Endothelial cell of umbilical vein (primary cell): ENCODE results near the gene ADAMTSL3. TPM values are rescaled to one million over a fixed set of nuclear protein-coding genes. Genes with fewer than 3 reads are reported as not detected.

Experiments
- BruUV-seq: library from RNA; stranded (reverse); fragments of 400-500 nt; replicated peaks from 2 replicates; lab custom pipeline; 2021; lab: Mats Ljungman, UMichigan
- CTCF ChIA-PET: fragments of 300-600, 350-600 bp; sonication (Branson Sonifier 250); formaldehyde crosslinking; loops from one replicate; lab custom pipeline; 2021; ENCODE audit warnings: antibody characterized with exemption, inconsistent platforms; lab: Charles Lee
- POLR2A ChIA-PET: fragments of 300-600, 350-600 bp; sonication (Branson Sonifier 250); formaldehyde crosslinking; loops from one replicate; lab custom pipeline; 2021; ENCODE audit warnings: antibody characterized with exemption, inconsistent platforms; lab: Charles Lee
- DNase-seq: peaks from one replicate; pipeline ENCODE4 v3.0.0-alpha.2; 2011; ENCODE audit warnings: low read depth, low spot score
- FAIRE-seq: peaks from 2 replicates; lab custom pipeline; 2011; peaks lifted over from hg19 to GRCh38; lab: Jason Lieb, UNC
- H2AFZ ChIP-seq: 2 replicates; pipeline ENCODE4 v1.6.0; 2012; ENCODE audit warnings: low read depth, low read length, control low read depth, inconsistent platforms
- H3K27ac ChIP-seq: 2 replicates; pipeline ENCODE4 v1.5.1; 2011; ENCODE audit warnings: low read depth, mild to moderate bottlenecking, control low read depth, low read length, moderate library complexity; ENCODE audit not compliant: insufficient read depth
- H3K27me3 ChIP-seq, 2 experiments: 2 replicates each; pipeline versions ENCODE4 v1.6.0 to v1.6.1; 2011; ENCODE audit warnings: low read length in 2 of 2, mixed read lengths in 1 of 2; ENCODE audit not compliant: control insufficient read depth in 2 of 2, insufficient read depth in 2 of 2
- H3K36me3 ChIP-seq, 2 experiments: 2 replicates in 1 of 2; 3 replicates in 1 of 2; pipeline ENCODE4 v1.5.1; 2011; ENCODE audit warnings: low read length in 2 of 2, mild to moderate bottlenecking in 1 of 2, moderate library complexity in 1 of 2; ENCODE audit not compliant: control insufficient read depth in 2 of 2, insufficient read depth in 2 of 2; ENCODE audit errors: extremely low read depth in 1 of 2
- H3K4me1 ChIP-seq: 3 replicates; pipeline ENCODE4 v1.5.1; 2011; ENCODE audit warnings: mild to moderate bottlenecking, low read length; ENCODE audit not compliant: control insufficient read depth, insufficient read depth; ENCODE audit errors: extremely low read depth
- H3K4me2 ChIP-seq: 2 replicates; pipeline ENCODE4 v1.6.1; 2011; ENCODE audit warnings: low read length, control low read depth, mixed read lengths; ENCODE audit not compliant: insufficient read depth
- H3K4me3 ChIP-seq, 3 experiments: fragments of 200-600 bp in 1 of 3; sonication (generic), shearing (Covaris generic) in 1 of 3; replicated peaks in 1 of 3; 2 replicates each; pipeline ENCODE4 v1.5.1; 2011 to 2016; ENCODE audit warnings: control low read depth in 3 of 3, low read length in 3 of 3, mild to moderate bottlenecking in 2 of 3, inconsistent platforms in 1 of 3, low read depth in 1 of 3, moderate library complexity in 1 of 3; ENCODE audit not compliant: insufficient read depth in 1 of 3
- H3K79me2 ChIP-seq: 2 replicates; pipeline ENCODE4 v1.6.0; 2012; ENCODE audit warnings: low read length, inconsistent platforms; ENCODE audit not compliant: control insufficient read depth, insufficient read depth
- H3K9ac ChIP-seq: replicated peaks from 2 replicates; pipeline ENCODE3; 2011; ENCODE audit warnings: low read length, control low read depth; ENCODE audit not compliant: insufficient read depth; ENCODE audit errors: extremely low read depth
- H3K9me1 ChIP-seq: replicated peaks from 3 replicates; pipeline ENCODE4 v1.6.0; 2011; ENCODE audit warnings: mild to moderate bottlenecking, low read length; ENCODE audit not compliant: control insufficient read depth, insufficient read depth; ENCODE audit errors: extremely low read depth
- H3K9me3 ChIP-seq: replicated peaks from 2 replicates; pipeline ENCODE4 v1.5.1; 2012; ENCODE audit warnings: low read length, inconsistent platforms; ENCODE audit not compliant: control insufficient read depth, insufficient read depth
- H4K20me1 ChIP-seq: replicated peaks from 2 replicates; pipeline ENCODE3; 2011; ENCODE audit warnings: mild to moderate bottlenecking, low read length; ENCODE audit not compliant: control insufficient read depth, insufficient read depth; ENCODE audit errors: extremely low read depth
- EZH2 ChIP-seq: IDR thresholded peaks from 2 replicates; pipeline ENCODE4 v1.6.1; 2012; ENCODE audit warnings: borderline replicate concordance, low read depth, mild to moderate bottlenecking, moderate library complexity, low read length, inconsistent platforms; ENCODE audit not compliant: severe bottlenecking
- FOS ChIP-seq: IDR thresholded peaks from 2 replicates; pipeline ENCODE4 v1.6.1; 2011; ENCODE audit warnings: mild to moderate bottlenecking, low read length, moderate library complexity, borderline replicate concordance; ENCODE audit not compliant: insufficient read depth
- GATA2 ChIP-seq: IDR thresholded peaks from 2 replicates; pipeline ENCODE4 v1.7.0; 2011; ENCODE audit warnings: low read depth, mild to moderate bottlenecking, moderate library complexity, mixed read lengths, low read length; ENCODE audit not compliant: insufficient read length, insufficient read depth
- JUN ChIP-seq: IDR thresholded peaks from 2 replicates; pipeline ENCODE4 v1.6.1; 2011; ENCODE audit warnings: borderline replicate concordance, low read depth; ENCODE audit not compliant: insufficient read length, insufficient read depth
- MYC ChIP-seq: IDR thresholded peaks from one replicate; pipeline ENCODE4 v1.6.1; 2011; ENCODE audit warnings: mild to moderate bottlenecking, low read depth, low read length
- POLR2A ChIP-seq: IDR thresholded peaks from 2 replicates; pipeline ENCODE4 v1.6.1; 2012; ENCODE audit warnings: low read depth, mild to moderate bottlenecking, control low read depth, low read length
- POLR2AphosphoS5 ChIP-seq: IDR thresholded peaks from 2 replicates; pipeline ENCODE4 v1.6.1; 2012; ENCODE audit warnings: low read depth, mild to moderate bottlenecking, control low read depth, low read length, moderate library complexity; ENCODE audit not compliant: insufficient read depth
- dilution Hi-C: fragments of 300-500 bp; cut with MboI; formaldehyde crosslinking; loops from one replicate; pipeline ENCODE4 v1.15.0; 2019; ENCODE audit warnings: low sequenced_read_pairs; ENCODE audit not compliant: extremely low pct_ligation_motif_present
- intact Hi-C: fragments of 100-400 bp; cut with micrococcal nuclease; formaldehyde crosslinking; loops from one replicate; pipeline ENCODE4 v1.10.0; 2022
- polyA plus RNA-seq, 4 experiments: library from polyadenylated mRNA; depleted of rRNA in 3 of 4; stranded (reverse) in 3 of 4; unstranded in 1 of 4; fragments of >200 nt; gene quantifications; 2 replicates each; pipeline versions ENCODE4 v1.2.1 to v1.2.3, GENCODE V29; 2011 to 2012; ENCODE audit warnings: missing spikeins in 1 of 4
- total RNA-seq: library from RNA; stranded (reverse); gene quantifications from 2 replicates; pipeline ENCODE4 v1.2.3, GENCODE V29; 2021
- TF ChIP-seq, protein P1 (sequence below): IDR thresholded peaks from 2 replicates; pipeline ENCODE4 v1.6.1; 2011; ENCODE audit not compliant: insufficient read depth, insufficient read length
- TF ChIP-seq, protein P2 (sequence below), 2 donors: IDR thresholded peaks; 1 replicate in 1 of 2; 2 replicates in 1 of 2; pipeline ENCODE4 v1.5.1; 2011; ENCODE audit warnings: low read length in 2 of 2, mild to moderate bottlenecking in 2 of 2, moderate library complexity in 2 of 2, control low read depth in 1 of 2, inconsistent platforms in 1 of 2, low read depth in 1 of 2; ENCODE audit not compliant: insufficient read depth in 1 of 2; ENCODE audit errors: extremely low read depth in 1 of 2

Gene ADAMTSL3
- total and polyA plus RNA-seq, 2 donors (not counting 3 experiments of a cell fraction or from before 2014, with no cell fraction given): not detected

DNA sequence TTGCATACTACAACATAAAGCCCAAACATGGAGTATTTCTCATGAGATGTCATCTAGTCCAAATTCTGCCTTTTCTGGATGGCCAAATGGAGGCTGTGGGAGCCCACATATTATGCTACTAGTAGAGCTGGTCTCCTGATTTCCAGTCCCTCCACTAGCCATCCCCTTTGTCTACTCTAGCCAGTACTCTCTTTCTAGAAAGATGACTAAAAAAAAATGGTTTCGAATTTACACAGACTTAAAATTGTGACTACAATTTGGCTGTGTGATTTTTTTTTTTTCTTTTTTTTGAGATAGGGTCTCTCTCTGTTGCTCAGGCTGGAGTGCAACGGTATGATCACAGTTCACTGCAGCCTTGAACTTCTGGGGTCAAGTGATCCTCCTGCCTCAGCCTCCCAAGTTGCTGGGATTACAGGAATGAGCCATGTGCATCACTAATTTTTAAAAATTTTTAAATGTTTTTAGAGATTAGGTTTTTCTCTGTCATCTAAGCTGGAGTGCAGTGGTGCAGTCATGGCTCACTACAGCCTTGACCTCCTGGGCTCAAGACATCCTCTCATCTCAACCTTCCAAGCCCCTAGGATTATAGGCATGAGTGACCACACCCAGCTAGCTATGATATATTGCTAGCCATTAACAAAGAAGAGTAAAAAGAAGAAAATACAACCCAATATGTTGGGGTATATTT lies 273.9 kb downstream of the ADAMTSL3 start:
- POLR2A ChIA-PET: no interaction called here
- DNase-seq: no peak

More for the DNA sequence above, 273.9 kb downstream of the ADAMTSL3 start:
- Histone ChIP-seq H3K4me3 (no peak overlapping the region), H4K20me1 (no peaks in the 10 kb centered on the region), H3K9me3 (no peaks in the 10 kb centered on the region), H3K27me3 (no peaks in the 10 kb centered on the region), H2AFZ (no peak overlapping the region), H3K36me3 (no peaks in the 10 kb centered on the region), H3K9me1 (no peaks in the 10 kb centered on the region), H3K27ac (no peak overlapping the region), H3K79me2 (no peaks in the 10 kb centered on the region), H3K4me1 (no peaks in the 10 kb centered on the region), H3K4me2 (no peak overlapping the region), H3K9ac (no peak overlapping the region)
- CTCF ChIA-PET: no interaction called here
- BruUV-seq: no TSS peak
- FAIRE-seq: no peak
- intact Hi-C loops (no loop called here), dilution Hi-C loops (no loop called here)
- TF ChIP-seq, protein P1, sequence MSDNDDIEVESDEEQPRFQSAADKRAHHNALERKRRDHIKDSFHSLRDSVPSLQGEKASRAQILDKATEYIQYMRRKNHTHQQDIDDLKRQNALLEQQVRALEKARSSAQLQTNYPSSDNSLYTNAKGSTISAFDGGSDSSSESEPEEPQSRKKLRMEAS: no peak
- TF ChIP-seq JUN: no peak
- TF ChIP-seq EZH2: no peak
- no peak for TF ChIP-seq MYC
- no peak for TF ChIP-seq POLR2AphosphoS5
- TF ChIP-seq POLR2A: no peak
- TF ChIP-seq, protein P2, sequence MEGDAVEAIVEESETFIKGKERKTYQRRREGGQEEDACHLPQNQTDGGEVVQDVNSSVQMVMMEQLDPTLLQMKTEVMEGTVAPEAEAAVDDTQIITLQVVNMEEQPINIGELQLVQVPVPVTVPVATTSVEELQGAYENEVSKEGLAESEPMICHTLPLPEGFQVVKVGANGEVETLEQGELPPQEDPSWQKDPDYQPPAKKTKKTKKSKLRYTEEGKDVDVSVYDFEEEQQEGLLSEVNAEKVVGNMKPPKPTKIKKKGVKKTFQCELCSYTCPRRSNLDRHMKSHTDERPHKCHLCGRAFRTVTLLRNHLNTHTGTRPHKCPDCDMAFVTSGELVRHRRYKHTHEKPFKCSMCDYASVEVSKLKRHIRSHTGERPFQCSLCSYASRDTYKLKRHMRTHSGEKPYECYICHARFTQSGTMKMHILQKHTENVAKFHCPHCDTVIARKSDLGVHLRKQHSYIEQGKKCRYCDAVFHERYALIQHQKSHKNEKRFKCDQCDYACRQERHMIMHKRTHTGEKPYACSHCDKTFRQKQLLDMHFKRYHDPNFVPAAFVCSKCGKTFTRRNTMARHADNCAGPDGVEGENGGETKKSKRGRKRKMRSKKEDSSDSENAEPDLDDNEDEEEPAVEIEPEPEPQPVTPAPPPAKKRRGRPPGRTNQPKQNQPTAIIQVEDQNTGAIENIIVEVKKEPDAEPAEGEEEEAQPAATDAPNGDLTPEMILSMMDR (IDR thresholded peaks at IDR 0.05; ENCODE audit: extremely low read depth in 1 of 2, insufficient read depth in 1 of 2, low read depth in 1 of 2, low read length in 2 of 2): no peak
- no peak for TF ChIP-seq FOS
- no peak for TF ChIP-seq GATA2
